Measurements from ENCODE around the gene SMCP.

The SMCP gene

GRCh38 chr1:152886758-152887409 is 8.8 kb downstream of the SMCP start:
- DNase-seq (ENCODE audit: low spot score) = no peak

GRCh38 chr1:152888126-152888525 is 10.0 kb downstream of the SMCP start:
- no peak for DNase-seq (ENCODE audit: low spot score)

GRCh38 chr1:152899027-152899426 is 20.9 kb downstream of the SMCP start:
- DNase-seq (ENCODE audit: low spot score) = no peak

GRCh38 chr1:152899883-152900282 is 21.8 kb downstream of the SMCP start:
- DNase-seq (ENCODE audit: low spot score) = no peak

- DNase-seq (ENCODE audit: low spot score) = no peak
These were observed 23.5 kb downstream of the SMCP start for GRCh38 chr1:152901631-152902030.

GRCh38 chr1:152902636-152903035 is 24.5 kb downstream of the SMCP start:
- DNase-seq (ENCODE audit: low spot score) = no peak

GRCh38 chr1:152904688-152905440 is 26.7 kb downstream of the SMCP start:
- DNase-seq (ENCODE audit: low spot score) = no peak

GRCh38 chr1:152906023-152906565 is 28.0 kb downstream of the SMCP start:
- no peak for DNase-seq (ENCODE audit: low spot score)

- DNase-seq (ENCODE audit: low spot score) = no peak
These were observed 29.8 kb downstream of the SMCP start, which contains the start of gene IVL for GRCh38 chr1:152907686-152908601. Gene IVL, plus strand, starts transcription at chr1:152908546. Its CDS starts 1,252 bp downstream, at chr1:152909798.

- no peak for DNase-seq (ENCODE audit: low spot score)
These were observed 31.1 kb downstream of the SMCP start for GRCh38 chr1:152909206-152909605.

- DNase-seq (ENCODE audit: low spot score) = no peak
These were observed 34.3 kb downstream of the SMCP start for GRCh38 chr1:152912471-152912870.

GRCh38 chr1:152912900-152913299 is 34.8 kb downstream of the SMCP start:
- DNase-seq (ENCODE audit: low spot score) = no peak

GRCh38 chr1:152917794-152918193 is 39.7 kb downstream of the SMCP start:
- DNase-seq (ENCODE audit: low spot score) = no peak

GRCh38 chr1:152919071-152919470 is 40.9 kb downstream of the SMCP start:
- DNase-seq (ENCODE audit: low spot score) = no peak

GRCh38 chr1:152924191-152924590 is 46.1 kb downstream of the SMCP start:
- no peak for DNase-seq (ENCODE audit: low spot score)

GRCh38 chr1:152926091-152926490 is 48.0 kb downstream of the SMCP start:
- DNase-seq (ENCODE audit: low spot score) = no peak

GRCh38 chr1:152928671-152929070 is 50.5 kb downstream of the SMCP start:
- no peak for DNase-seq (ENCODE audit: low spot score)

GRCh38 chr1:152932170-152932811 is 54.2 kb downstream of the SMCP start:
- no peak for DNase-seq (ENCODE audit: low spot score)

GRCh38 chr1:152933196-152933595 is 55.1 kb downstream of the SMCP start:
- no peak for DNase-seq (ENCODE audit: low spot score)
